ENCODE measurements around the gene TSPAN2.

Gene TSPAN2

DNA sequence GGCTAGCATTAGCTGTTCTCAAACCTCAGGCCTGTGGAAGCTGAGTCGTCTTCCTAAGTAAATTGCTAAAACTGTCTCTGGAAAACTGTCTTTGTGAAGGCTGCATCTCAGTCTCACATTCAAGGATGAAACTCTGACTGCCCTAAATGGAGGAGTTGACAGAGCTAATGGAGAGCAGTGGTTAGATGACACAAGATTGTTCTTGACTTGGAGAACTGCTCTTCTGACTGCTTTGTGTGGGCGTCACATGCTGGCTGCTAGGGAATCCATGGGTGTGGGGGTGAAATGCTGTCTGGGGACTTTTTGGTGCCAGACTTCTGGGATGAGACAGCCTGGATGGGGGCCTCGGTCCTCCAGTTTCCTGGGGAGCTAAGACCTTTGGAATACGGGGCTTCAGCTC lies 24.5 kb upstream of the TSPAN2 start:
- DNase-seq (ENCODE audit: low read depth in 2 of 2) = no peak

DNA sequence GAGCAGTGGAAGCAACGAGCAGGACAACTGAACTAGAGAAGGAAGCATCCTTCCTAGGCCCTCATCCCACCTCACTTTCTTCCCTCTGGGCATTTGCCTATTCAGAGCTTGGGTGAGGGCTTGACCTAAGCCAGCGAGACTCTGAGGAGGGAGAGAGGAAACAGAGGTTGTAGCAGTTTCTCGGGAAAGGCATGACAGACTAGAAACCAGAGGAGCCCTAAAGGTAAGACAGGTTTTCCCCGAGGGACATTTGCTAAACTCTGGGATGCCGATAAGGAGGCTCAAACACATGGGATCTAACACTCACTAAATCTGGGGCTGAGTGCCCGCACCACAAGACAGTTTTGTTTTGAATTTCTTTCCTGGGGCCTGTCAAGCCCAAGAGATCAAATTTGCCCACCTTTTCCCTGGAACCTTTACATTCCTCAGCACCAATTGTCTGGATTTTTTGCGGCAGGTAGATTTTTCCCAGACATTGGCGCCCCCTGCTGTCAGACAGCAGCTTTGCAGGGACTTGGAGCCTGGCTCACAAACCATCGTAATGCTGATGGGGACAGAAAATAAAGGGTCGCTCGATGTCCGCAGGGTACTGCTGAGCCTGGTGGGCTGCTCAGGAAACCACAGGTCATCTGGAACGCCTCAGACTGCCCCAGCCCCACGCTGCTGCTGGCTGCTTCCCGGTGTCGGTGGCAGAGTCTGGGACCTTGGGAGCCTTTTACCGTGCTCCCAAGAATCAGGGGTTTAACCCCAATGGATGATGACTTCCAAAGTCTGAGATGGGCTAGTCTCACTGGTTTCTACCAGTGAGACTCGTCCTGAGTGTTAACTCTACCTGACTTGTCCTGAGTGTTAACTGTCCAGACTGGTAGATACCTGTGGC lies 23.4 kb upstream of the TSPAN2 start:
- DNase-seq (ENCODE audit: low read depth in 2 of 2) = no peak

DNA sequence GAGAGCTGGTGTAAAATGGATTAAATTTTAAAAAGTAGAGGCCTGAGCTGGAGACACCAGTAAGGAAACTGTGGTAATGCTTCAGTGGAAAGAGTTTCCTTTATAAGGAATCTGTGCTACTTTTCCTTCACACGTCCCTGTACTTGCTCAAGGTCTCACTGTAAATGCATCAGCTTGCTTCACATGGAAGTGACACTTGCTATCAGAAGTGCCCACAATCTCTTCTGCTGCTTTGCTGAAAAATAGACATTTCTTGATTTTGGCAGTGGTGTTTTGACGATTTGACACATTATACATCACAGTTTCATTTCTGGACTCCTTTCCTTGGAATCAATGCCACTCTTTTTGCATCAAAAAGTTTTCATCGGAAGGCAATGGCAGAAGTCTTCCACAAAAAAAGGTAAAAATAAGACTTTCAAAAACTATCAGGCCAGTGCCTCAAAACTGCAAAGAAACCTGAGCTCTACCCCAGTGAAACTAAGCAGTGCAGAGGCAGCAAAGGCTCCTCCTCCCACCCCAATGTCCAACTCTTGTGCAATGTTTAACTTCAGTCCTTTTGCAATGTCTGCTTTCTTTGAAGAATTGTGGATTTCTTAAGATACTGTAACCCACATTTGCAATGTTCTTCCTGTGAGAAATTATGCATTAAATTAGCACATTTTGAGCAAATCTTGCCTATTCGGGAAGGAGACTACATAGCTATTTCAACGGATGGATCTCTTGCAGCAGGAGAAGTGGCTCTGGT lies 18.4 kb upstream of the TSPAN2 start:
- no peak for DNase-seq (ENCODE audit: low read depth in 2 of 2)

DNA sequence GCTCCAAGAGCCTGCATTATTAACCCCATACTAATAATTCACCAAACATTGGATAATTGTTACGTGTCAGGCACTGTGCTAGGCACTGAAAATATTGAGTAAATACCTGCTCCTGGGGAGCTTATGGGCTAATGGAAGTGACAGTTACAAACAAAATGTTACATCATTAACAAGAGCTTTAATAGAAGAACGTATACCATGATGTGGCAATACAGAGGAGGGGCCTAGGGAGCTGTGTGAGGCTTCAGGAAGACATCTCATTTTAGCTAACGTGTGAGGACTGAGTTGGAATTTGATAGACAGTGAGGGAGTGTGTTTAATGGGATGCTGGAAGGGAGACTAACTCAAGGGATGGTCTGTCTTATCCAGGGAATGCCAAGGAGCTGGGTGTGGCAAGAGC lies 16.5 kb upstream of the TSPAN2 start:
- DNase-seq (ENCODE audit: low read depth in 2 of 2) = no peak

DNA sequence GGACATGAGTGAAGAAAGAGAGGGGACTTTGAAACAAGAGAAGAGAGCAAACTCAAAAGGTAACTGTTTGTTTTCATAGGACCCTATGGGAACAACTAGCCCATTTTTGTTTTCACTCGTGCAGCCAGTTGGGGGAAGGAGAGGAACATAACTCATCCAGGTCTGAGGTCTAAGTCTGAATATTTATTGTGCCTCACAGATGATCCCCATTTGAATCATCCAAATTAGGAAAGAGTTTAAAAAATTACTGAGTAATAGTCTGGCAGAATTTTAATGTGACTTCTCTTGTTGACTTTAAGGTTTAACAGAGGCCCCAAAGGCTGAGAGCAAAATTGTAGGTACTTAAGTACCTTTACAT lies 10.4 kb upstream of the TSPAN2 start:
- DNase-seq (ENCODE audit: low read depth in 2 of 2) = no peak

DNA sequence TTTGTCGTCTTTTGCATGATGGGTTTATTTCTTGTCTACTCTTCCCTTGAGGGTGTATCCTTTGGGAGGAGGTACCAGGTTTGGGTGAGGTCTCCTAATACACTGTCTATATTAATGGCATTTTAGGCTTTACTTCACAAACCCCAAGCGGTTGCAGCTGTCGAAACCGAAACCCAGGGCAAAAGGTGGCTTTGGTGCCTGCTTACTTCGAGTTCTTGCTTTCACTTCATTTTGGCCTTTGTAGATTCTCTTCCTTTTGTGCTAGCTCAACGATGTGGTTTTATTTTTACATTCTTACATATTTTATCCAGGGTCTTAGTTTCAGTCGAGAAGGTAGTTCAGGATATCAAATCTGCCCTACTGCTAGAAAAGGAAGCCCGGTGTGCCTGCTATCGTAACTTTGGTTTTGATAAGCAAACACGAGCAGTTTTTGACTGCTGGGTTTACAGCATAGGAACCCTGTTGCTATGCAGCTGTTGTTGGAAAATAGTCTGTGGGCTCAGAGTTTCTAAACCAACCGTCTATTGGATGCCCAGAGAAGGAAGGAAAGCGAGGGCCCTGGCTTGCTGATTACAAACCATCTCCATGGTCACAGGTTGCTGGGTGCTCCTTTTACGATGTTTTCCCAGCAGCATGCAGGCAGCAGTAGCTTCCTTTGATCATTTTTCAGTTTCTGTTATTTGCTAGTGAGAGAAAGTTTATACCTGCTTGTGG lies 9.8 kb upstream of the TSPAN2 start:
- DNase-seq (ENCODE audit: low read depth in 2 of 2) = no peak

DNA sequence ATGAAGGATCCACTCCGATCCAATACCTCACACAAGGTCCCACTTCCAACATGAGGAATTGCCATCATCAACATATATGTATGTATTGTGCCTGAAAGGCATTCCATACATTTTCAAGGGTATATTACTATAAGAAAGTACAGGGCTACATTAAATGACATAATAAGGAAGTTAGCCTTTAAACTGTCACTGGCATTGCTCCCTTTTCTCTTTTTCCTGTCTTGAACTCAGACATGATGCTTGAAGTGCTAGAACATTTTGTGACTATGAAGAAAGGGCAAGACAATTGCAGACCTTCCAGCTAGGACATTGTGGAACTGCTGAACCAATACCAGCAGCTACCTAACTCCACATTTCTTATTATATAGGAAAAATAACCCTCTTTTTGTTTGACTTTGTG lies 2.9 kb upstream of the TSPAN2 start:
- no peak for DNase-seq (ENCODE audit: low read depth in 2 of 2)

DNA sequence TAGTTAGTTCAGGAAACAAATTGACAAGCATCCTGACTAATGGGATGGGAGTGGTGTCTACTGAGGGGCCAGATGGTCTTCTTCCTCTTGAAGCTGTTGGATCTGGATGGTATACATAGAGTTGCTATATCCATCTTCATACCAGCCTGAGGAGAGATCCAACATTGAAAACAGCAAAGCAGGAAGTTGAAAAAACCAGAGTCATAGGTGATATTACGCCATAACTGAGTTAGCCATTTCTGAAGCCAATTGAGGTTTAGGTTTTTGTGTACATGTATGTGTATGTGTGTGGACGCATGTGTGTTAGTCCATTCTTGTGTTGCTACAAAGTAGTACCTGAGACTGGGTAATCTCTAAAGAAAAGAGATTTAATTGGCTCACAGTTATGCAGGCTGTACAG lies 2.3 kb upstream of the TSPAN2 start:
- DNase-seq (ENCODE audit: low read depth in 2 of 2) = no peak

DNA sequence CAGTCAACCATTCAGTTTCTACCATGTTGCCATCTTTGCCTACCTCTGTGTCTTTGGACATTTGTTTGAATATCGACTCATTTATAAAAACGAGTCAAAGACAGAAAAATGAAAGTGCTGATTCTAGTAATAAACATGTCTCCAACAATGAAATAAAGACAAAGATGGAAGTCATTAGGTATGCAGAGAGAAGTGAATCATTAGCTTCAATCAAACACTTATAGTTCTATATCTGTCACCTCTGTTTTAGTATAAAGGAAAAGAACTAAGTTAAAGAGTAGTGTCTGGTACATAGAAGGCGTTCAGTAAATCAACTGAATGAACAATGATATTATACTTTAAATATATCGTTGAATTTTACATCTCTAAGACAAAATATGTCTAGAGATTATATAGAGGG lies 1.7 kb upstream of the TSPAN2 start:
- no peak for DNase-seq (ENCODE audit: low read depth in 2 of 2)

DNA sequence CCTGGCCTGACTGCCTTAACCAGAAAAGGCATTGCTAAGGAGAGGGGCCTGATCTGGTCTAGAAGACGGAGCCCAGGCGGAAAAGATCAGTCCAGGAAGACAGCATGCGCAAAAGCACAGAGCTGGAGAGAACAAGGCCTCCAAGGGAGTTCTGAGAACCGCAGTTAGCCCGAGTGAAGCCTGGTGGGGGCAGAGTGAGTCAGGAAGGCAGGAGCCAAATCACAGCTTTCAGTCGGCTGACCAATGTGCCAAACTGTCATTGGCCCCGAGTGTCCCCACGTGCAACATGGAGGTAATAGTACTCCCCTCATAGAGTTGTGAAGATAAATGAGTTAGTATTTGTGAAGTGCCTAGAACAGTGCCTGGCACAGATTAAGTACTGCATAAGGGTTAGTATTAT lies 1.2 kb upstream of the TSPAN2 start:
- DNase-seq (ENCODE audit: low read depth in 2 of 2) = no peak

DNA sequence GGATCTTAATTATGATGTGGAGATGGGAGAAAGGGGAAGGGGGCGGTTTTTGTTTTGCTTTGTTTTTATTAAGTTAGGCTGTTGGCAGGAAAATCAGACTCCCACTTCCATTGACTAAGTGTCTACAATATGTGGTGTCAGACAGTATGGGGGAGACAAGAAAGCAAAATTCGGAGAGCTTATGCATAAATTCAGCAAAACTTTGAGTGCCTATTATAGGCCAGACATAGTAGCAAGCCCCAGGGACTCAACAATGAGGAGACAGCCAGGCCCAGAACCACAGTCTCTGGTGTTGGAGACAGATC lies 835 bp upstream of the TSPAN2 start:
- no peak for DNase-seq (ENCODE audit: low read depth in 2 of 2)

DNA sequence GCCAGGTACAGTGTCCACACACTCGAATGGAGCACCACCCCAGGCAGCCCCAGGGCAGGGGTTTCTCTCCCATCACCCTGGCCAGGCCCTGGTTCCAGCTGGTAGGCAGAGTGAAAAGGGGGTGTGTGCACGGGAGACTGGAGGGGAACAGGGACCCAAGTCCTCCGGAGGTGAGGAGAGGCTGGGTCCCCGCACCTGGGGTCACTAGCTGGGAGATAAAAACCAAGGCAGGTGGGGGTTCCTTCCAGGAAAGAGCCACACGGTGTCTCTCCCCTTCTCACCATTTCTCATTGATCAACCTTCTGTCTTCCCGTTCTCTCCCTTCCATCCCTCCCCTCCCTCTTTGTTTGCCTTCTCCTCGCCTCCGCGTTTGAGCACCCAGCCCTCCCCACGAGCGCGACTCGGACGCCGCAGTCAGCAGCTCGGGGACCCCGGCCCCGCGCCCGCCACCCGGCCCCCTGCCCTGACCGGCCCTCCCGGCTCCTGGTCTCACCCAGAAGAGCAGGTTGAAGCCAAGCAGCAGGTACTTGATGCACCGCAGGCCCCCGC lies 358 bp downstream of the TSPAN2 start:
- DNase-seq (ENCODE audit: low read depth in 2 of 2) = no peak

DNA sequence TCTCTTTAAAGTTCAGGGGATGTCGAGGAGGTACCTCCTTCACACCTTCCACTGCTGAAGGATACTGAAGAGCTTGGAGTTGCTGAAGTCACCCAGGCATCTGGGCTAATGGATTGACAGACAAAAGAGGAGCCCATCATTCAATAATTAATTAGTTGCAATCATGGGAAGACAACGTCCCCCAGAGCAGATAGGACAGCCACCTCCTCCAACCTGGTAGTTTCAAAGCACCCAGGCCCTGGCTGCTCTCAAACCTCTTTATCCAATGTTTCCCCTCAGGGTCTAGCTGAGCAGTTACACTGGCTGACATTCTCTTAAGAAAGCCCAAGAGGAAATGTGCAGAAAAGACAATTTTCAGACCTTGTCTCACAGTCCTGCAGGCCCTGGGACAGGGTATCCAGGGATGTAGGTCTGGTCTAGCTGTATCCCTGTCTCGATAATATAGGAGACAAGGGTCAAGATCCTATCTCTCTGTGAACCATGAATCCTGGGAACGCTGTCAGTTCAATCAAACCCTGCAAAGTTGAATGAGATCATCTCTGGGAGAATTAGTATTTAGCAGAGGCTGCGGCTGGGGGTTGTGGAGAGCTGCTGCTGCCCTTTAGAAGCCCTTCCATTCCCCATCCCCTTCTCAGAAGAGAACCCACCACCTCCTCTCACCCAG lies 1.1 kb downstream of the TSPAN2 start:
- DNase-seq (ENCODE audit: low read depth in 2 of 2) = no peak

DNA sequence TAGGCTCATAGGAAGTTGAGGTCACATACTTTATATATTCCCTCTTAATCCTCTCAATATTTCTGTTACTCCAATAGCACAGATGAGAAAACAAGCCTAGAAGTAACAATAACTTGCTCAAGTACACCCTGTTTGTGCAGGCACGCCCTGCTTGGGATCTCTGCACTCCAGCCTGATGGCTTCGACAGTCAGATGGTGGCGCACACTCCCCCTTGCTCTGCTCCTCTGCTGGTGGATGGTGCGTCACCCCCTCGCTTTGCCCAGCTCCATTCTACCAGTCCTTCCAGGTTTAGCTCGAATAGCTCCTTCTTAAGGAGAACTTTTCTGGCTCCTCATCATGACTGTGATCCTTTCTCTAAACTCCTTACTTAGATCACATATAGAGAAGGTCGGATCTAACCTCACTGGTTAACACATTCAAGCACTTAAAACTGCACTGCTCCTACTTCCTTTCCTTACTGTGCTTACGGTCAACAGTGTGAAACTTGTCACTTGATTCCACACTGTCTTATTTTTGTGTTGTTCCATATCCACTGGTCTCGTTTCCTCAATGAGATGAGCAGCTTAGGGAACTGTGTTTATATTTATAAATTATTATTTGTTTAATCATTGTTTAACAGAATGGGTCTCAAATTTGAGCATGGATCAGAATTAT lies 3.0 kb downstream of the TSPAN2 start:
- DNase-seq (ENCODE audit: low read depth in 2 of 2) = no peak

DNA sequence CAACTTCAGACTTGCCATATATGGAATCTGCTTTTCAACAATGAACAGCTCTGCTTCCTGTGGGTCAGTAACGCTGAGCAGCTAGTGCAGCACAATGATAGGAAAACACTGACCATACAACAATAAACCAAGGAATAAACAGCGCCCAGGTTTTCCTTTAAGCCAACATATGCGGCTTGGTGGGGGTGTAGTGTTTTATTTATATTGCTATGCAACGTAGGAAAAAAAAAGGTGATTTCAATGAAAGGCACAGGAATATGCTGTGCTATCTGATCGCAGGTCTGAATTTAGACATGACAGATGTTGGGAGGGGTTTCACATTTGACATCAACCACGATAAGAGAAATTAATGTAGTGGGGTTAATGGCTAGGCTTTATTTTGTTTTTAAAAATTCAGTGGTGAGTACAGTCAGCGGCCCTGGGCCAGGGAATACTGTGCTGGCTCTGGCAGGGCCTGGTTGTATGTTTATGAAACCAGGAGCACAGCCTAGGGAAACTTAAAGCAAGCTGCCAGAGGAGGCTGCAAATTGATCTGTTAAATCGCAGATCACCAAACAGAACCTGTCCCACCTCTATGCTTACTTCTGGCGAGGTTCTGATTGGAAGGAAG lies 4.3 kb downstream of the TSPAN2 start:
- no peak for DNase-seq (ENCODE audit: low read depth in 2 of 2)

DNA sequence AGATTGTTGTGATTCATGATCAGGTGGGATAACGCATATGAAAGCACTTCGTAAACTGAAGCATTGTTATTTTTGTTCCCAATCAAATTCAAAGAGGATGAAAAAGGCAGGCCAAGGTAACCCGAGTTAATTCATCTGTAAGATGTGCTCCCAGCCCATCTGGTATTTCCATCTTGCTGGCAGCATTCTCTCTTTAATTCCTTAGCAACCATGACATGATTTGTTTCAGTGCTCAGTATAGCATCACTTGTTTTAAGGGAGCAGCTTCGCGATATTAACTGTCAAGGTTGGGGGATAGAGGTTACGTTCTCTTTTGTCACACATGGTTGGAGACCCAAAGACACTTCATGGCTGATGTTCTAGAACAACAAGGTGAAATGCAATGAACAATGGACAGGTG lies 6.4 kb downstream of the TSPAN2 start:
- DNase-seq (ENCODE audit: low read depth in 2 of 2) = no peak

DNA sequence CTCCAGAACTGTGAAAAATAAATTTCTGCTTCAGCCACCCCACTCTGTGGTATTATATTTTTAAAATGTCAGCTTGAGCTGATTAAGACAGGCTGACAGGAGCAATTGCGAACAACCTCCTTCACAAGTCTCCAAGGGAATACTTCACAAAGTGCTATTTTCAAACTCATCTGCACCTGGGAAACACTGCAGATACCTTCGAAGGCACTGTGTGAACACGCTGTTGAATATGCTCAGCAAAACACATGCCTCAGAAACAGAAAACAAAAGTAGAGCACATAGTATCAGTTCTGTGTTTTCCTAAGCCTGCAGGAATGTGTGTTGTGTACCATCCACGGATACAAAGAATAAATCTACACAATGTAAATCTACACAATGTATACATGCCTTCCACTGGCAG lies 10.6 kb downstream of the TSPAN2 start:
- no peak for DNase-seq (ENCODE audit: low read depth in 2 of 2)

DNA sequence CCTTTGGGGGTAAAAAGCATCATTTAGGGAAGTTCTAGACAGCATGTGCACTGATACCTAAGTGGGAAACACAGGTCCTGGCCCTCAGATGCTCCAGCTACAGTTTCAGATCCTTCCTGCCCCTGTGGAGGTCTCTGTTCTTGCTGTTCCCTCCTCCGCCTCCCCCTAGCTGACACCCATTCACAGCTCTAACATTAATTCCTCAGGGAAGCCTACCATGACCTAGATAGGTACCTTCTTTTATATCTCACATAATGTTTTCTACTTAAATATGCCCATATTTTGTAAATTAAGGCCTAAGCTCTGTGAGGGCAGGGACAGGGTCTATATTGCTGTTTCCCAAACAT lies 11.3 kb downstream of the TSPAN2 start:
- DNase-seq (ENCODE audit: low read depth in 2 of 2) = no peak

DNA sequence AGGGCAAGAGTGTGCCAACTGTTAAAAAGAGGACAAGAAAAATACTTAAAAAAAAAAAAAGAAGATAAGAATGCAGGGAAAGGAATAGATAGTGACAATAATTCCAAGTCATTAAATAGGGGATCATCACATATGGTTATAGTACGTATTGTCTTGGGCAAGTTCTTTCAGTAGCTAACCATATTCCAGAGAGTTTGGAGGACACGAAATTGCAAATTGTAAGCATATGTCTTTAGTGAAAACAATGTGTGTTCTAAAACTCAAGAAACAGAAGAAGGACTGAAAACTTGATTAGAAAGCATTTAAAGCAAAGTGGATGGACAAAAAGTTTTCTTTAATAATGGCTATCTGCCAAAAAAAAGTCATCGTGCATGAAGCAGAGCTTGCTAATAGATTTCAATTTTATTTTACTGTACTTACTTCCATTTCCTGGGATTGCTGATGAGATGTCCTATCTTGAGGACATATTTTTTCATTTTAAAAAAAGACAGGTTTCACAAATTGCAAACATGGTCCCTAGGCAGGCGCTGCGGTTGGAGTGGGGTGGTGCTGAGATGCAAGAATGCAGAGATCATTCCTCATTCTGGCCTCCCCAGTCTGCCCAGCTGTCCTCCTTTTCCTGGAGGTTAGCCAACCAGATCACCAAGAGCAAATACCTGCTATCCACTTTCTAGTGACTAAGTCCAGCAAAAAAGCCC lies 11.9 kb downstream of the TSPAN2 start:
- no peak for DNase-seq (ENCODE audit: low read depth in 2 of 2)

DNA sequence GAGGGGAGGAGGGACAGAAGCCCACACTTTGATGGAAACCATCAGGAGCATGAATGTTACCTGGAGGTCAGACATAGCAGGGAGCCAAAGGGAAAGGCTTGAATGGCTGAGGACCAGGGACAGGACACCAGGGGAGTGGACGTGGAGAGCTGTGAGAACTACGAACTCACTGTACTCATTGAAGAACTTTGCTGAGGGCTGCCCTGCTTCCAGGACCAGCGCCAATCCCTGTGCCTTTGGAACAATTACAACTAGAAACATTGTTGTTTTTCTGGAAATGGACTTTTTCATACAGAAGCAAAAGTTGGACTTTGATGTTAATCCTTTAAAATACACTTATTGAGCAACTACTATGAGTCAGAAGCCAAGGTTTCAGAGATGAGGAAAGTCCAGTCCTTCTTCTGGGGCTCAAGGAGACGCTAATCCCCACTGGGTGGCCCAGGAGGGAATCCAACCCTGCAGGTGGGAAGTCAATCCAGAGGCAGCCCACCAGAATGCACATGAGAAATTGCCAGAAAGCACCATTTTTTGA lies 12.9 kb downstream of the TSPAN2 start:
- DNase-seq (ENCODE audit: low read depth in 2 of 2) = no peak
